Adrenal gland (tissue), 5 donors: ENCODE data around the gene GRK6.

Experiments used
- POLR2A ChIP-seq, 2 donors: fragments of 450-650 bp; IDR thresholded peaks; one replicate each; pipeline ENCODE4 v1.6.1; 2017; ENCODE audit warnings: antibody characterized with exemption in 2 of 2, mild to moderate bottlenecking in 2 of 2, moderate library complexity in 1 of 2
- TF ChIP-seq, protein P1 (sequence below), 6 experiments: fragments of 450-650 bp in 4 of 6; fragments of 200-600 bp in 2 of 6; sonication (generic) in 1 of 6; IDR thresholded peaks; 1 replicate in 5 of 6; 2 replicates in 1 of 6; pipeline versions ENCODE4 v1.5.1 to v1.8.0; 2016 to 2021; ENCODE audit warnings: antibody characterized with exemption in 6 of 6, mild to moderate bottlenecking in 2 of 6, moderate library complexity in 1 of 6
- donor health status: DM: no; HTN: no; CAD: no.

- TF ChIP-seq, protein P1, sequence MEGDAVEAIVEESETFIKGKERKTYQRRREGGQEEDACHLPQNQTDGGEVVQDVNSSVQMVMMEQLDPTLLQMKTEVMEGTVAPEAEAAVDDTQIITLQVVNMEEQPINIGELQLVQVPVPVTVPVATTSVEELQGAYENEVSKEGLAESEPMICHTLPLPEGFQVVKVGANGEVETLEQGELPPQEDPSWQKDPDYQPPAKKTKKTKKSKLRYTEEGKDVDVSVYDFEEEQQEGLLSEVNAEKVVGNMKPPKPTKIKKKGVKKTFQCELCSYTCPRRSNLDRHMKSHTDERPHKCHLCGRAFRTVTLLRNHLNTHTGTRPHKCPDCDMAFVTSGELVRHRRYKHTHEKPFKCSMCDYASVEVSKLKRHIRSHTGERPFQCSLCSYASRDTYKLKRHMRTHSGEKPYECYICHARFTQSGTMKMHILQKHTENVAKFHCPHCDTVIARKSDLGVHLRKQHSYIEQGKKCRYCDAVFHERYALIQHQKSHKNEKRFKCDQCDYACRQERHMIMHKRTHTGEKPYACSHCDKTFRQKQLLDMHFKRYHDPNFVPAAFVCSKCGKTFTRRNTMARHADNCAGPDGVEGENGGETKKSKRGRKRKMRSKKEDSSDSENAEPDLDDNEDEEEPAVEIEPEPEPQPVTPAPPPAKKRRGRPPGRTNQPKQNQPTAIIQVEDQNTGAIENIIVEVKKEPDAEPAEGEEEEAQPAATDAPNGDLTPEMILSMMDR (IDR thresholded peaks at IDR 0.05) = no peak
- no peak for TF ChIP-seq POLR2A (IDR thresholded peaks at IDR 0.05)
Measured at GRCh38 chr5:177405312-177405711, 21.2 kb upstream of the GRK6 start.
